ENCODE data around the gene EPB41L5.
"Not testable (repeated sequence)": the region's sequence is repeated elsewhere in the genome, so short reads cannot be mapped to it uniquely, and the experiment has no call there.

Gene EPB41L5

DNA sequence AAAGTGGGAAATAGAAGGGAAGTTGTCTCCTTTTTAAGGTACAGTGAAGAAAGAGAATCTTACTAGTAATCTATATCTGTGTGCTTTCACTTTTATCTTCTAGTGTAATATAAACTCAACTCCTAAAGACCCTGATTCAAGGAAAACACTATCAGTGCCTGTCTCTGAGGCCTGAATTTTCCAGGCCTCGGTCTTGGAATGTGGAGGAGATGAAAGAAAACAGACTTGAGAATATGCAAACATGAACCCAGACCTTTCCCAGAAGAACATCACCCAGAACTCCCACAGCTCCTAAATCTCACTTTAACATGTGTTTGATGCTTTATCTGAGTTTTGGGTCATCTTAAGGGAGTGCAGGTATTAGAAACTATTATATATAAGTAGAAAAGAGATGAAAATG lies 51.8 kb downstream of the EPB41L5 start:
- Histone ChIP-seq H3K9ac (ENCODE audit: low read length) (no peak overlapping the region), H3K27ac (ENCODE audit: low read length) (no peak overlapping the region), H3K4me3 (ENCODE audit: low read length) (no peak overlapping the region), H3K27me3 (ENCODE audit: control insufficient read depth, insufficient read depth, low read length) (no peaks in the 10 kb centered on the region), H3K9me3 (ENCODE audit: control insufficient read depth, low read depth, low read length) (no peaks in the 10 kb centered on the region), H3K4me1 (ENCODE audit: control insufficient read depth, low read depth, low read length) (no peaks in the 10 kb centered on the region), H3K36me3 (ENCODE audit: control insufficient read depth, low read depth, low read length) (no peaks in the 10 kb centered on the region)

DNA sequence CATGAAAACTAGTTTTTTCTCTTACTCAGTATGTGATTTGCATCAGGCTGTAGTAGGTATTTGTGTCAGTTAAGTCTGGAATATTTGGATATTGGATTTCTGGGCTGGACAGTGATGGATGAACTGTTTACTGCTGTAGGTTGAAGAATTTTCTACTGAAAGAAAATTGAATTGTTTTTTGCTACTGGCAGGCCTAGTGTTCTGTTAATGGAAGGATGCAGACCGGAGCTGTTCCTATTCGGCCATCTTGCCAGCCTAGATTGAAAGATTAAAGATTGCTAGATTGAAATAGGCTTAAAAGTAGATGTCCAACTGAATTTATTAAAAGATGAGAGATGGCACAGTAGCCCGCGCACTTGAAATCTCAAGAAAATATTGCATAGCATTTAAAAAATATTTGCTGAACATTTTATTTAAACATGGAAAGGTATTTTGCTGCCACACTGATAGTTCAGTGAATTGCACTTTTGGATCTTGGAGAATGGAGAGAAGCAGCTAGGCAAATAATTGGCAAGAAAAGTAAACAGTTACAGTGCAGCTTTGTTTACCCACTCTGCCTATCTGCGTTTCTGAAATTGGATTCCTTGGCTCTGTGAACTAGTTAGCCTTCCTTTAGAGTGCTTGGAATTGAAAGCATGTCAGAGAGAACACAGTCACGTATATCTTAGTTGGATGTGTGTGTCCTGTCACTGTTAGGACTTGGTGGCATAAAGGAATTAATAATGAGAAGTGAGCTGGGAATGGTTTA lies 54.1 kb downstream of the EPB41L5 start:
- Histone ChIP-seq H3K27ac (ENCODE audit: low read length) (no peak overlapping the region), H3K27me3 (ENCODE audit: control insufficient read depth, insufficient read depth, low read length) (no peaks in the 10 kb centered on the region), H3K9me3 (ENCODE audit: control insufficient read depth, low read depth, low read length) (no peaks in the 10 kb centered on the region), H3K4me3 (ENCODE audit: low read length) (no peak overlapping the region), H3K36me3 (ENCODE audit: control insufficient read depth, low read depth, low read length) (no peaks in the 10 kb centered on the region), H3K4me1 (ENCODE audit: control insufficient read depth, low read depth, low read length) (no peaks in the 10 kb centered on the region), H3K9ac (ENCODE audit: low read length) (no peak overlapping the region)

DNA sequence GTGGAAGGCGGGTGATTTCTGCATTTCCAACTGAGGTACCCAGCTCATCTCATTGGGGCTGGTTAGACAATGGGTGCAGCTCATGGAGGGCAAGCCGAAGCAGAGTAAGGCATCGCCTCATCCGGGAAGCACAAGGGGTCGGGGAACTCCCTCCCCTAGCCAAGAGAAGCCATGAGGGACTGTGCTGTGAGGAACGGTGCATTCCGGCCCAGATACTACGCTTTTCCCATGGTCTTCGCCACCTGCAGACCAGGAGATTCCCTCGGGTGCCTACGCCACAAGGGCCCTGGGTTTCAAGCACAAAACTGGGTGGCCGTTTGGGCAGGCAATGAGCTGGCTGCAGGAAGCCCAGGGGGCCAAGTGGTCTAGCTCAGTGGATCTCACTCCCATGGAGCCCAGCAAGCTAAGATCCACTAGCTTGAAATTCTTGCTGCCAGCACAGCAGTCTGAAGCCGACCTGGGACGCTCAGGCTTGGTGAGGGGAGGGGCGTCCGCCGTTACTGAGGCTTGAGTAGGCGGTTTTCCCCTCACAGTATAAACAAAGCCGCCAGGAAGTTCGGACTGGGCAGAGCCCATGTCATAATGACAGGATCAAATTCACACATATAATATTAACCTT lies 55.3 kb downstream of the EPB41L5 start:
- H3K9me3 ChIP-seq (ENCODE audit: control insufficient read depth, low read depth, low read length); H3K4me1 ChIP-seq (ENCODE audit: control insufficient read depth, low read depth, low read length); H3K36me3 ChIP-seq (ENCODE audit: control insufficient read depth, low read depth, low read length); H3K27ac ChIP-seq (ENCODE audit: low read length); H3K9ac ChIP-seq (ENCODE audit: low read length); H3K4me3 ChIP-seq (ENCODE audit: low read length); H3K27me3 ChIP-seq (ENCODE audit: control insufficient read depth, insufficient read depth, low read length): not testable (repeated sequence)

DNA sequence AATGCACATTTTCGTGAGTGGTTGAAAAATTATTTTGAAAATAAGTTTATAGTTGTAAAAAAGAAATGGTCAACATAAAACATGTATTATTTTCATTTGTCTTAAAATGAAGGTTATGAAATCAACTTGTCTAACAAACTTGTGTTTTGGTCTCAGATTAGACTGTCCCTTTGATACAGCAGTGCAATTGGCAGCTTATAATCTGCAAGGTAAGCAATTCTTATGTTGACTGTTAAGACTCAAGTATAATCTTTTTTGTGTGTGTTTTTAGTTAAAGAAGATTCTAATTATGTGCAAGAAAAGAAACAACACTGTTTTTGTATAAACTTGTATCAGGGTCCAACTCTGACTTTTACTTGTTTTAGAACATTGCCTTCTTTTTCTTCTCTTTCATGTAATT lies 62.7 kb downstream of the EPB41L5 start:
- H3K27ac ChIP-seq (ENCODE audit: low read length): no peak overlapping the region

DNA sequence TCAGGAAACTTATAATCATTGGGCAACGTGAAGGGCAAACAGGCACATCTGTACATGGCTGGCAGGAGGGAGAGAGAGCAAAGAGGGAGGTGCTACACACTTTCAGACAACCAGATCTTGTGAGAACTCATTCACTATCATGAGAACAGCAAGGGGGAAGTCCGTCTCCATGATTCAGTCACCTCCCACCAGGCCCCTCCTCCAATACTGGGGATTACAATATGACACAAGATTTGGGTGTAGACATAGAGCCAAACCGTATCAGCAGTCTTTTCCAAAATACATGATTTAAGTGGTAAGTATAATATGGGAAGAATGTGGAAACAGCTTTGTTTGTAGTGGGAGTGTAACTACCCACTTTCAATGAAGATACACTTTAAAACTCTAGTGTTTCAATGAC lies 65.0 kb downstream of the EPB41L5 start:
- no peaks in the 10 kb centered on the region for H3K4me1 ChIP-seq (ENCODE audit: control insufficient read depth, low read depth, low read length)
- no peak overlapping the region for H3K27ac ChIP-seq (ENCODE audit: low read length)
- H3K9me3 ChIP-seq (ENCODE audit: control insufficient read depth, low read depth, low read length): no peaks in the 10 kb centered on the region
- H3K36me3 ChIP-seq (ENCODE audit: control insufficient read depth, low read depth, low read length): no peaks in the 10 kb centered on the region
- H3K27me3 ChIP-seq (ENCODE audit: control insufficient read depth, insufficient read depth, low read length): no peaks in the 10 kb centered on the region
- no peak overlapping the region for H3K9ac ChIP-seq (ENCODE audit: low read length)
- no peak overlapping the region for H3K4me3 ChIP-seq (ENCODE audit: low read length)

More for the DNA sequence above, 62.7 kb downstream of the EPB41L5 start:
- Histone ChIP-seq H3K4me3 (ENCODE audit: low read length) (no peak overlapping the region), H3K4me1 (ENCODE audit: control insufficient read depth, low read depth, low read length) (no peaks in the 10 kb centered on the region), H3K27me3 (ENCODE audit: control insufficient read depth, insufficient read depth, low read length) (no peaks in the 10 kb centered on the region), H3K9ac (ENCODE audit: low read length) (no peak overlapping the region), H3K36me3 (ENCODE audit: control insufficient read depth, low read depth, low read length) (no peaks in the 10 kb centered on the region), H3K9me3 (ENCODE audit: control insufficient read depth, low read depth, low read length) (no peaks in the 10 kb centered on the region)

DNA sequence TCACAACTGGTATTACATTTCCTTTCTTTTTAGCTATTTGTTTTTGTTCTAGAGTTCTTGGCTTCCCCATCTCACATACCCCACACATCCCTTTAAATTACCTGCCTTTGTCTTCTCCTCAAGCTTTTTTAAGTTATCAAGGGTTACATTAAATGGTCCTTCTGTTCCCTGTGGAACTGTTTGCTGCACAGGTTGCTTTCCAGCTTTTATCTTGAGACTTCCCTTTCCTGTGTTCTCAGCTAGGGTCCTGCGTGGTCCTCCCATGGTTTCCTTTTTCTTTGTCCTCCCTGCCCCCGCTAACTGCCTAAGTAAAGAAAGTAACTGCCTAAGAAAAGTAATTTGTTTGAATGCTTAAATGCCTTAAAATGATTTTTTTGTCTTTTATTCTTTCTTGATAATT lies 66.8 kb downstream of the EPB41L5 start:
- Histone ChIP-seq H3K9ac (ENCODE audit: low read length) (no peak overlapping the region), H3K27ac (ENCODE audit: low read length) (no peak overlapping the region), H3K9me3 (ENCODE audit: control insufficient read depth, low read depth, low read length) (no peaks in the 10 kb centered on the region), H3K27me3 (ENCODE audit: control insufficient read depth, insufficient read depth, low read length) (no peaks in the 10 kb centered on the region), H3K4me3 (ENCODE audit: low read length) (no peak overlapping the region), H3K4me1 (ENCODE audit: control insufficient read depth, low read depth, low read length) (no peaks in the 10 kb centered on the region), H3K36me3 (ENCODE audit: control insufficient read depth, low read depth, low read length) (no peaks in the 10 kb centered on the region)

DNA sequence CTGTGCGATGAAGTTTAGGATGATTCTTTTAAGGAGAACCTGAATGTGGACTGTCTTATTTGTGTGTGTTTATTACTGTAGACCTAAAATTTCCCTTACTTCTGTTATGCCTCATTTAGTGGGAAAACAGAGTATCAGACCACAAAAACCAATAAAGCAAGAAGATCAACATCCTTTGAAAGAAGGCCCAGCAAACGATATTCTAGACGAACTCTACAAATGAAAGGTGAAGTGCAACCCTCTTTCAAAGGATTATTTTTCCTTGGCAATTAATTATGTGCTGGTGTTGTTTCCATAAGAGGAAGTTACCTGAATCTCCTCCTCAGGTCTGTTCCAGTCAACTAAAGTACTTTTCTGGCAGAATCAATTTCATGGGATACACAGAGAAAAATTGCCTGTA lies 78.6 kb downstream of the EPB41L5 start:
- Histone ChIP-seq H3K4me1 (ENCODE audit: control insufficient read depth, low read depth, low read length) (no peaks in the 10 kb centered on the region), H3K27me3 (ENCODE audit: control insufficient read depth, insufficient read depth, low read length) (no peaks in the 10 kb centered on the region), H3K36me3 (ENCODE audit: control insufficient read depth, low read depth, low read length) (peaks cover 34% of the 10 kb centered on the region), H3K9ac (ENCODE audit: low read length) (no peak overlapping the region), H3K4me3 (ENCODE audit: low read length) (no peak overlapping the region), H3K27ac (ENCODE audit: low read length) (no peak overlapping the region), H3K9me3 (ENCODE audit: control insufficient read depth, low read depth, low read length) (no peaks in the 10 kb centered on the region)

DNA sequence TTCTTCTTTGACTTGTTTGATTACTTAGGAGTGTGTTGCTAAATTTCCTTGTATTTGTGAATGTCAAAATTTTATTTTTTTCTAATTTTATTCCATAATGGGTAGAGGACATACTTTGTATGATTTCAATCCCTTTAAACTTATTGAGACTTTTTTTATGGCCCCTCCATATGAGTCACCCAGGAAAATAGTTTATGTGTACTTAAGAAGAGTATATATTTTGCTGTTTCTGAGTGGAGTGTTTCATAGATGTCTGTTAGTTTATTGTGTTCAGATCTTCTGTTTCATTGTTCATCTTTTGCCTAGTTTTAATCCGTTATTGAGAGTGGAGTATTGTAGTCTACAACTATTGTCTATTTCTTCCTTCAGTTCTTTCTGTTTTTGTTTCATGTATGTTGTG lies 81.9 kb downstream of the EPB41L5 start:
- no peak overlapping the region for H3K4me3 ChIP-seq (ENCODE audit: low read length)
- peaks cover 31% of the 10 kb centered on the region for H3K36me3 ChIP-seq (ENCODE audit: control insufficient read depth, low read depth, low read length)
- no peak overlapping the region for H3K27ac ChIP-seq (ENCODE audit: low read length)
- no peak overlapping the region for H3K9ac ChIP-seq (ENCODE audit: low read length)
- H3K4me1 ChIP-seq (ENCODE audit: control insufficient read depth, low read depth, low read length): no peaks in the 10 kb centered on the region
- H3K9me3 ChIP-seq (ENCODE audit: control insufficient read depth, low read depth, low read length): no peaks in the 10 kb centered on the region
- H3K27me3 ChIP-seq (ENCODE audit: control insufficient read depth, insufficient read depth, low read length): no peaks in the 10 kb centered on the region

DNA sequence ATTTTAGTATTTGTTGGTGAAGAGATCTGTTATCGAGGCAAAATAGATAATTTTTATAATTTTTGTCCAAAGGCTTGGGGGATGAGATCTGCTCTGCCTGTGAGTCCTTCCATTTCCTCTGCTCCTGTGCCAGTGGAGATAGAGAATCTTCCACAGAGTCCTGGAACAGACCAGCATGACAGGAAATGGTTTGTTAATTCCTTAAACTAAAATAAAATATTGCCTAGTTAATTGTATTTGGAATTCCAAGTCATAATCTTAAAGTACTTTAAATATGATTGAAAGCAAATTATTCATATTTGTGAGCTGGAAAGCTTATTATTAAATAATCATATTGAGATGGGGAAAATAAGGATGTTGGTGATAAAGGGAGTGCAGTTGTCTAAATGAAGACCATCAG lies 87.8 kb downstream of the EPB41L5 start:
- Histone ChIP-seq H3K27me3 (ENCODE audit: control insufficient read depth, insufficient read depth, low read length) (no peaks in the 10 kb centered on the region), H3K4me1 (ENCODE audit: control insufficient read depth, low read depth, low read length) (no peaks in the 10 kb centered on the region), H3K9me3 (ENCODE audit: control insufficient read depth, low read depth, low read length) (no peaks in the 10 kb centered on the region), H3K9ac (ENCODE audit: low read length) (no peak overlapping the region), H3K4me3 (ENCODE audit: low read length) (no peak overlapping the region), H3K27ac (ENCODE audit: low read length) (no peak overlapping the region), H3K36me3 (ENCODE audit: control insufficient read depth, low read depth, low read length) (peaks cover 22% of the 10 kb centered on the region)

DNA sequence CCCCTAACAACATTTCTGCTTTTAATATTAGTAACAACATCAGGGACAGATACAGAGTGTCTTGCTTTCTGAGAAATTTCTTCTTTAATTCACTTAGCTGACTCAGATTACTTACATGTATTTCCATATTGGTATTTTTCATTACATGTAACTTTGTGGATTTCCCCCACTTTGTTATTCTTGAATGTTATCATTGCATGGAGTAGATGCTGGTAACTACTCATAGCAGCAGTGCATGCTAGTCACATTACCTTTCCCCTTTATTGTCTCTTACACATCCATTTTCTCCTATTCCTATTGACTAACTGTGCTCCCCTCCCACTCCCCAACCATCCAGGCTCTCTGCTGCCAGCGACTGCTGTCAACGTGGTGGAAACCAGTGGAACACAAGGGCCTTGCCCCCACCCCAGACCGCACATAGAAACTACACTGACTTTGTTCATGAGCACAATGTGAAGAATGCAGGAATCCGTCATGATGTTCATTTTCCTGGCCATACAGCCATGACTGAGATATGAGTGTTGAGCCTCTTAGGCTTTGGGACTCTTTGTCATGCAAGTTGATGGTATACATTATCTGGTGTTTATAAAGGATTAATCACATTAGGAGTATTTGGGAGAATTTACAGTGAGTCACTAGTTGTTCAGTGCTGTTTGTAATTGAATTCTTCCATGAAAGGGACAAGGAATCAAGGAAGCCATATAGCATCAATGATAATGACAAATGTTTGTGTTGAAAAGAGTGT lies 91.0 kb downstream of the EPB41L5 start:
- H3K4me1 ChIP-seq (ENCODE audit: control insufficient read depth, low read depth, low read length): no peaks in the 10 kb centered on the region
- no peaks in the 10 kb centered on the region for H3K9me3 ChIP-seq (ENCODE audit: control insufficient read depth, low read depth, low read length)
- H3K36me3 ChIP-seq (ENCODE audit: control insufficient read depth, low read depth, low read length): peaks cover 17% of the 10 kb centered on the region
- H3K27ac ChIP-seq (ENCODE audit: low read length): no peak overlapping the region
- H3K4me3 ChIP-seq (ENCODE audit: low read length): no peak overlapping the region
- no peaks in the 10 kb centered on the region for H3K27me3 ChIP-seq (ENCODE audit: control insufficient read depth, insufficient read depth, low read length)
- no peak overlapping the region for H3K9ac ChIP-seq (ENCODE audit: low read length)

DNA sequence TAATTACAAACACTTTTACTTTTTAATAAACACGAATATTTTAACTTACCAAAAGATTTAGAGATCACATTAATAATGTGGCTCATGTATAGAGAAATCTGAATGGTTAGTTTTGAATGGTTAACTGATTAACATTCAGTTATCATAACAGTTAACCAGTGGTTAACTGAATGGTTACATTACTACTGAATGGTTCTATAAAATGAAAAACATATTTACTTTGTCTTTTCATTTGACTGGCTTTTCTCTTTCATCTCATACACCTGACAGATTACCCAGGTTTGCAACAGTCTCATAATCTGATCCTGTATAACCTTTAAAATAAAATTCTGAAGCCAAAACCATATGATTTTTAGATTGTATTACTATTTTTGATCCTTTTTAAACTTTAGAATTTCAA lies 91.9 kb downstream of the EPB41L5 start:
- peaks cover 17% of the 10 kb centered on the region for H3K36me3 ChIP-seq (ENCODE audit: control insufficient read depth, low read depth, low read length)
- H3K4me1 ChIP-seq (ENCODE audit: control insufficient read depth, low read depth, low read length): no peaks in the 10 kb centered on the region
- H3K9ac ChIP-seq (ENCODE audit: low read length): no peak overlapping the region
- H3K27ac ChIP-seq (ENCODE audit: low read length): no peak overlapping the region
- no peaks in the 10 kb centered on the region for H3K9me3 ChIP-seq (ENCODE audit: control insufficient read depth, low read depth, low read length)
- no peak overlapping the region for H3K4me3 ChIP-seq (ENCODE audit: low read length)
- no peaks in the 10 kb centered on the region for H3K27me3 ChIP-seq (ENCODE audit: control insufficient read depth, insufficient read depth, low read length)
